Loucy (cell line): ENCODE measurements around the gene ZFPM1.

Source experiments
- H2AFZ ChIP-seq: fragments of 200-600 bp; sonication (generic); 2 replicates; pipeline ENCODE4 v1.6.0; 2016; ENCODE audit warnings: antibody characterized with exemption, mild to moderate bottlenecking, low read length, moderate library complexity
- H3F3A ChIP-seq: fragments of 200-600 bp; 2 replicates; pipeline ENCODE4 v1.6.0; 2016; ENCODE audit warnings: antibody characterized with exemption, low read depth, mild to moderate bottlenecking
- H3K27me3 ChIP-seq: fragments of 200-600 bp; sonication (generic); 2 replicates; pipeline ENCODE4 v1.6.1; 2014; ENCODE audit warnings: low read length, mild to moderate bottlenecking; ENCODE audit not compliant: insufficient read depth, poor library complexity, severe bottlenecking
- H3K36me3 ChIP-seq: fragments of 200-600 bp; sonication (generic); 2 replicates; pipeline ENCODE4 v1.6.1; 2016; ENCODE audit warnings: low read length; ENCODE audit not compliant: insufficient read depth
- H3K4me1 ChIP-seq: fragments of 200-600 bp; sonication (generic); 2 replicates; pipeline ENCODE4 v1.5.1; 2014; ENCODE audit warnings: low read length, mild to moderate bottlenecking; ENCODE audit not compliant: insufficient read depth, poor library complexity, severe bottlenecking
- H3K4me2 ChIP-seq: fragments of 200-600 bp; sonication (generic); 2 replicates; pipeline ENCODE4 v1.6.0; 2014; ENCODE audit warnings: antibody characterized with exemption, low read length, low read depth, mild to moderate bottlenecking; ENCODE audit not compliant: poor library complexity, severe bottlenecking
- H3K4me3 ChIP-seq: fragments of 200-600 bp; sonication (generic); 2 replicates; pipeline ENCODE4 v1.5.1; 2014; ENCODE audit warnings: low read length, mild to moderate bottlenecking, mixed read lengths; ENCODE audit not compliant: poor library complexity, severe bottlenecking
- H3K79me2 ChIP-seq: fragments of 200-600 bp; sonication (generic); 2 replicates; pipeline ENCODE4 v1.6.1; 2014; ENCODE audit warnings: low read length; ENCODE audit not compliant: insufficient read depth
- H3K9ac ChIP-seq: fragments of 200-600 bp; sonication (generic); 2 replicates; pipeline ENCODE4 v1.6.0; 2014; ENCODE audit warnings: mild to moderate bottlenecking, low read depth, low read length, moderate library complexity; ENCODE audit not compliant: poor library complexity, severe bottlenecking
- H3K9me2 ChIP-seq: fragments of 200-600 bp; sonication (generic); replicated peaks from 2 replicates; pipeline ENCODE4 v1.6.1; 2016; ENCODE audit warnings: low read depth, low read length, mixed read lengths
- H3K9me3 ChIP-seq: fragments of 200-600 bp; sonication (generic); 2 replicates; pipeline ENCODE4 v1.6.1; 2014; ENCODE audit warnings: mild to moderate bottlenecking, antibody characterized with exemption, low read length, low read depth; ENCODE audit not compliant: insufficient read depth
- H4K20me1 ChIP-seq: fragments of 200-600 bp; sonication (generic); 2 replicates; pipeline ENCODE4 v1.6.0; 2014; ENCODE audit warnings: antibody characterized with exemption, low read length, mild to moderate bottlenecking; ENCODE audit not compliant: insufficient read depth, poor library complexity, severe bottlenecking
- CTCF ChIP-seq: fragments of 200-600 bp; sonication (generic); conservative IDR thresholded peaks from 2 replicates; pipeline ENCODE4 v1.5.1; 2014; ENCODE audit warnings: mild to moderate bottlenecking, antibody characterized with exemption, low read length
- EZH2phosphoT487 ChIP-seq: fragments of 200-600 bp; IDR thresholded peaks from 2 replicates; pipeline ENCODE4 v1.6.1; 2018; ENCODE audit warnings: antibody characterized with exemption, mild to moderate bottlenecking, moderate library complexity, borderline replicate concordance

Gene ZFPM1

GRCh38 chr16:88447881-88448280 is 5.2 kb upstream of the ZFPM1 start:
- Histone ChIP-seq H3K4me1 (peaks cover 6% of the 10 kb centered on the region), H4K20me1 (no peaks in the 10 kb centered on the region), H3K36me3 (no peaks in the 10 kb centered on the region), H3K4me2 (no peak overlapping the region), H2AFZ (no peak overlapping the region), H3K9ac (no peak overlapping the region), H3K9me2 (no peaks in the 10 kb centered on the region), H3K4me3 (no peak overlapping the region), H3F3A (no peaks in the 10 kb centered on the region), H3K27me3 (no peaks in the 10 kb centered on the region), H3K9me3 (no peaks in the 10 kb centered on the region), H3K79me2 (no peaks in the 10 kb centered on the region)
- no peak for TF ChIP-seq CTCF

- Histone ChIP-seq H3K9ac (no peak overlapping the region), H3K4me1 (peaks cover 6% of the 10 kb centered on the region), H2AFZ (no peak overlapping the region)
Observed at GRCh38 chr16:88448461-88449266, 4.4 kb upstream of the ZFPM1 start.

GRCh38 chr16:88449267-88449561 is 3.9 kb upstream of the ZFPM1 start:
- H3K9ac ChIP-seq: no peak overlapping the region
- no peak overlapping the region for H3K4me3 ChIP-seq
- no peak overlapping the region for H3K4me2 ChIP-seq
- H3K9me2 ChIP-seq: no peaks in the 10 kb centered on the region
- no peak overlapping the region for H2AFZ ChIP-seq
- no peaks in the 10 kb centered on the region for H3K27me3 ChIP-seq
- H3K4me1 ChIP-seq: peaks cover 6% of the 10 kb centered on the region
- H4K20me1 ChIP-seq: peaks cover 6% of the 10 kb centered on the region
- no peak for TF ChIP-seq EZH2phosphoT487
- TF ChIP-seq CTCF: no peak
- no peaks in the 10 kb centered on the region for H3K9me3 ChIP-seq
- H3F3A ChIP-seq: no peaks in the 10 kb centered on the region
- no peaks in the 10 kb centered on the region for H3K36me3 ChIP-seq
- H3K79me2 ChIP-seq: peaks cover 7% of the 10 kb centered on the region

More at GRCh38 chr16:88448461-88449266, 4.4 kb upstream of the ZFPM1 start:
- no peak overlapping the region for H3K4me3 ChIP-seq
- no peaks in the 10 kb centered on the region for H3K36me3 ChIP-seq
- H3K9me2 ChIP-seq: no peaks in the 10 kb centered on the region
- H3K79me2 ChIP-seq: peaks cover 2% of the 10 kb centered on the region
- H3K9me3 ChIP-seq: no peaks in the 10 kb centered on the region
- no peaks in the 10 kb centered on the region for H3K27me3 ChIP-seq
- no peaks in the 10 kb centered on the region for H3F3A ChIP-seq
- H3K4me2 ChIP-seq: no peak overlapping the region
- TF ChIP-seq CTCF (no peak), EZH2phosphoT487 (no peak)
- H4K20me1 ChIP-seq: peaks cover under 1% of the 10 kb centered on the region
